Fibroblast of lung (primary cell): ENCODE data around the gene CARD8.

Experiments
- CTCF ChIP-seq, 2 donors: IDR thresholded peaks in 1 of 2; conservative IDR thresholded peaks in 1 of 2; 1 replicate in 1 of 2; 2 replicates in 1 of 2; pipeline ENCODE4 v1.5.1; 2011 to 2012; ENCODE audit warnings: low read length in 2 of 2, control low read depth in 1 of 2, inconsistent platforms in 1 of 2, low read depth in 1 of 2, mild to moderate bottlenecking in 1 of 2
- EZH2 ChIP-seq: IDR thresholded peaks from 2 replicates; pipeline ENCODE4 v1.5.1; 2012; ENCODE audit warnings: low read length, control low read depth, mild to moderate bottlenecking; ENCODE audit errors: missing control alignments

- TF ChIP-seq CTCF (conservative IDR thresholded peaks at IDR 0.05 in 1 of 2, IDR thresholded peaks at IDR 0.05 in 1 of 2; ENCODE audit: low read depth in 1 of 2, low read length in 2 of 2) (peak; percentile 5 to 19), EZH2 (no peak)
Measured at GRCh38 chr19:48255376-48256303, at the start of gene CARD8.
